Lung (tissue), 12 donors: ENCODE measurements around the gene TGFBR3. TPM values are rescaled to one million over a fixed set of nuclear protein-coding genes. Genes with fewer than 3 reads are reported as not detected.

Experiments
- ATAC-seq: fragments of 200-7000 bp; cut with Tn5 transposase; one replicate; pipeline ENCODE4 v1.9.1; 2020; ENCODE audit warnings: moderate number of reproducible peaks; ENCODE audit not compliant: insufficient read depth, low FRiP score
- DNase-seq, 3 donors: peaks; one replicate each; pipeline ENCODE4 v3.0.0-alpha.2; 2013 to 2017
- H3K27ac ChIP-seq, 2 donors: one replicate each; pipeline ENCODE4 v1.5.1; 2013; ENCODE audit warnings: mild to moderate bottlenecking in 2 of 2, moderate library complexity in 2 of 2, control low read depth in 1 of 2, inconsistent platforms in 1 of 2, low read depth in 1 of 2, low read length in 1 of 2
- H3K27me3 ChIP-seq, 3 donors: one replicate each; pipeline ENCODE4 v1.5.1; 2013; ENCODE audit warnings: low read length in 2 of 3; ENCODE audit not compliant: control insufficient read depth in 3 of 3, insufficient read depth in 3 of 3
- H3K36me3 ChIP-seq, 4 donors: one replicate each; pipeline ENCODE4 v1.5.1; 2013; ENCODE audit warnings: low read length in 4 of 4, mild to moderate bottlenecking in 1 of 4, moderate library complexity in 1 of 4; ENCODE audit not compliant: control insufficient read depth in 4 of 4, insufficient read depth in 4 of 4
- H3K4me1 ChIP-seq, 5 donors: one replicate each; pipeline ENCODE4 v1.5.1; 2013; ENCODE audit warnings: low read length in 5 of 5, mild to moderate bottlenecking in 2 of 5, moderate library complexity in 1 of 5; ENCODE audit not compliant: control insufficient read depth in 5 of 5, insufficient read depth in 5 of 5
- H3K4me3 ChIP-seq: one replicate; pipeline ENCODE4 v1.5.1; 2013; ENCODE audit warnings: mild to moderate bottlenecking, control low read depth, moderate library complexity
- H3K9ac ChIP-seq, 2 donors: one replicate each; pipeline ENCODE4 v1.5.1; 2013; ENCODE audit warnings: low read length in 2 of 2, control low read depth in 1 of 2; ENCODE audit not compliant: insufficient read depth in 1 of 2
- H3K9me3 ChIP-seq, 4 donors: one replicate each; pipeline ENCODE4 v1.5.1; 2013; ENCODE audit warnings: low read length in 3 of 4, mild to moderate bottlenecking in 1 of 4, moderate library complexity in 1 of 4; ENCODE audit not compliant: control insufficient read depth in 4 of 4, insufficient read depth in 3 of 4
- WGBS, 2 donors: extraction: QIAGEN DNeasy Blood & Tissue Kit; methylation state at CpG; one replicate each; pipeline ENCODE4 v1.1.7; 2013; 5-methylcytosine and 5-hydroxymethylcytosine counted together
- polyA plus RNA-seq, 2 donors: library from polyadenylated mRNA; stranded (reverse); fragments of 200-250 nt; gene quantifications; one replicate each; pipeline ENCODE4 v1.2.1, GENCODE V29; 2013
- total RNA-seq, 2 donors: library from RNA; depleted of rRNA in 1 of 2; stranded (reverse); fragments of >200 nt in 1 of 2; gene quantifications; one replicate each; pipeline ENCODE4 v1.2.1, GENCODE V29; 2014 to 2021
- TF ChIP-seq, protein P1 (sequence below): IDR thresholded peaks from 2 replicates; pipeline ENCODE4 v1.5.1; 2012; ENCODE audit warnings: mild to moderate bottlenecking; ENCODE audit errors: control extremely low read depth, extremely low read depth
- donor health status: control.
- donor health status: control.
- donor health status: Bipolar disorder and iron deficiency.
- donor health status: healthy.
- donor health status: DM: yes; HTN: yes; CAD: no.

The TGFBR3 gene
- total and polyA plus RNA-seq, 4 donors: 13.1 to 99.6 (median 26.5) TPM

GRCh38 chr1:91643431-91643830 lies 242.5 kb downstream of the TGFBR3 start:
- no peak overlapping the region for H3K9ac ChIP-seq
- no peaks in the 10 kb centered on the region for H3K4me1 ChIP-seq
- 83 to 92% methylated on average over 4 of the region's 4 CpGs for WGBS, 2 donors
- TF ChIP-seq, protein P1, sequence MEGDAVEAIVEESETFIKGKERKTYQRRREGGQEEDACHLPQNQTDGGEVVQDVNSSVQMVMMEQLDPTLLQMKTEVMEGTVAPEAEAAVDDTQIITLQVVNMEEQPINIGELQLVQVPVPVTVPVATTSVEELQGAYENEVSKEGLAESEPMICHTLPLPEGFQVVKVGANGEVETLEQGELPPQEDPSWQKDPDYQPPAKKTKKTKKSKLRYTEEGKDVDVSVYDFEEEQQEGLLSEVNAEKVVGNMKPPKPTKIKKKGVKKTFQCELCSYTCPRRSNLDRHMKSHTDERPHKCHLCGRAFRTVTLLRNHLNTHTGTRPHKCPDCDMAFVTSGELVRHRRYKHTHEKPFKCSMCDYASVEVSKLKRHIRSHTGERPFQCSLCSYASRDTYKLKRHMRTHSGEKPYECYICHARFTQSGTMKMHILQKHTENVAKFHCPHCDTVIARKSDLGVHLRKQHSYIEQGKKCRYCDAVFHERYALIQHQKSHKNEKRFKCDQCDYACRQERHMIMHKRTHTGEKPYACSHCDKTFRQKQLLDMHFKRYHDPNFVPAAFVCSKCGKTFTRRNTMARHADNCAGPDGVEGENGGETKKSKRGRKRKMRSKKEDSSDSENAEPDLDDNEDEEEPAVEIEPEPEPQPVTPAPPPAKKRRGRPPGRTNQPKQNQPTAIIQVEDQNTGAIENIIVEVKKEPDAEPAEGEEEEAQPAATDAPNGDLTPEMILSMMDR: no peak
- H3K27me3 ChIP-seq: no peaks in the 10 kb centered on the region
- H3K4me3 ChIP-seq: no peak overlapping the region
- DNase-seq (no peak), ATAC-seq (no peak)
- no peak overlapping the region for H3K27ac ChIP-seq
- H3K9me3 ChIP-seq: no peaks in the 10 kb centered on the region
- H3K36me3 ChIP-seq: no peaks in the 10 kb centered on the region

DNA sequence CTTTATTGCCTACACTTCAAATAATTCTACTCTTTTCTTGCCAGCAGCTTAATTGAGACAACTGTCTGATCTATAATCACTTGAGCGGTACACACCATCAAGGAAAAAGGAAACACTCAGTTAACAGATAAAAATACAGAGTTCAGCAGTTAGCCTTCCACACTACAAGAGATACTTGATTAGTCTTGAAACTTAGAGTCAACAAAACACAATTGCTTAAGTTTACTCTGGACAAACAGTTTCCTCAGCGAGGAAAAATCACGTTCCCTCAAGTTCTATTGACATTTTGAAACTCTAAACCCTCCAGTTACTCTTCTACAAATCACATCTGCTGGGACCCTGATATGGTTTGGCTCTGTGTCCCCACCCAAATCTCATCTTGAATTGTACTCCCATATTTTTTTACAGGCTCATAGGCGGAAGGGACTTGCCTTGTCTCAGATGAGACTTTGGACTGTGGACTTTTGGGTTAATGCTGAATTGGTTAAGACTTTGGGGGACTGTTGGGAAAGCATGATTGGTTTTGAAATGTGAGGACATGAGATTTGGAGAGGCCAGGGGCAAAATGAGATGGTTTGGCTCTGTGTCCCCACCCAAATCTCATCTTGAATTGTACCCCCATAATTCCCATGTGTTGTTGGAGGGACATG lies 244.9 kb downstream of the TGFBR3 start:
- Histone ChIP-seq H3K36me3 (no peaks in the 10 kb centered on the region), H3K9ac (no peak overlapping the region), H3K4me3 (no peak overlapping the region), H3K27ac (no peak overlapping the region), H3K4me1 (no peaks in the 10 kb centered on the region), H3K9me3 (no peaks in the 10 kb centered on the region), H3K27me3 (no peaks in the 10 kb centered on the region)
- TF ChIP-seq, protein P1: no peak
- peak in 1 of 3 donors; percentile 43 for DNase-seq
- ATAC-seq: no peak
- 63 to 87% methylated on average over 4 of the region's 4 CpGs for WGBS, 2 donors

DNA sequence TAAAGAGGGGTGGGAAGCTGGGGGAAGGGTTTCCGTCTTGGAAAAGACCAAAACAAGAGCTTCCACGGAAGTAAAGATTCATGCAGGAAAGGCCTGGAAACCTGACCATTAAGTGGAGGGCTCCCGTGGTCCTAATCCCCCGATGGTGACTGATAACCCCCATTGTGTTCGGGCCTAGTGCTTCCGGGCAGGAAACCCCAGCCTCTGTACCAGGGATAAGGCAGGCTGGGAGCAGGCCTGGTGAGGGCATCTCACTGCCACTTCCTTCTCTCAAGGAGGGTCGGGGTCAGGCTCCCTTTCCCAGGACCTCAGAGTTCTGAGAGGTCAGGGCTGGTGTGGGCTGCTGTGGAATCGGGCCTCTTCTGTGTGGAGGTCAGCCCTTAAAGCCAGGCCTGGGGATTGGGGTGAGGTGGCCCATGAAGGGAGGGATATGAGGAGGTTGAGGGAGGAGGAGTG lies 248.4 kb downstream of the TGFBR3 start:
- TF ChIP-seq, protein P1: no peak
- H3K27ac ChIP-seq: peak overlapping the region in 1 of 2 donors; percentile 10
- 73 to 74% methylated on average over 8 of the region's 8 CpGs for WGBS, 2 donors
- H3K27me3 ChIP-seq: no peaks in the 10 kb centered on the region
- H3K9ac ChIP-seq: no peak overlapping the region
- ATAC-seq (no peak), DNase-seq (no peak)
- no peaks in the 10 kb centered on the region for H3K9me3 ChIP-seq
- H3K4me1 ChIP-seq: no peaks in the 10 kb centered on the region
- no peak overlapping the region for H3K4me3 ChIP-seq
- H3K36me3 ChIP-seq: no peaks in the 10 kb centered on the region

DNA sequence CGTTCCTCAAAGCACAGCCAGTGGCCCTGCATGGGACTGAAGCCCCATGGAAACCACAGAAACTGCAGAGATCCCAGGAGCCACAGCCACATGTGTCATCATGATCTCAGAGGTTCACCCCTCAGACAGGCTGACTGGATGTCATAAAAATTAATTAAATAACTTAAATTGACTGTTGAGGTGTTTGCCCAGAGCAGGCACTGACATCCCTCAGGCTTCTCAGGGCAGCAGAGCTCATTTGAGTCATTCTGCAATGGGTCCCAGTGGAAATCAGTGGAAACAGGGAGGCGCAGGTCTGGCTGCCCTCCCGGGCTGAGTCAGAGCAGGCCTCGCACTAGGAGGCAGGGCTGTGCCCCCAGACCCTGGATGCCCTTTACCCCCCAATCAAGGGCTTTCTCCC lies 250.2 kb downstream of the TGFBR3 start:
- H3K4me1 ChIP-seq: no peaks in the 10 kb centered on the region
- H3K4me3 ChIP-seq: no peak overlapping the region
- no peaks in the 10 kb centered on the region for H3K9me3 ChIP-seq
- no peaks in the 10 kb centered on the region for H3K36me3 ChIP-seq
- H3K9ac ChIP-seq: no peak overlapping the region
- no peak overlapping the region for H3K27ac ChIP-seq
- 96 to 97% methylated on average over 4 of the region's 4 CpGs for WGBS, 2 donors
- TF ChIP-seq, protein P1: no peak
- H3K27me3 ChIP-seq: no peaks in the 10 kb centered on the region
- ATAC-seq (no peak), DNase-seq (no peak)
